22Rv1 (cell line): ENCODE data around the gene VIPR2.
"Not testable (repeated sequence)": the region's sequence is repeated elsewhere in the genome, so short reads cannot be mapped to it uniquely, and the experiment has no call there.

ENCODE experiments used
- H3K27ac ChIP-seq: fragments of 450-650 bp; 2 replicates; pipeline ENCODE4 v1.5.1; 2017
- CTCF ChIP-seq: fragments of 450-650 bp; IDR thresholded peaks from 2 replicates; pipeline ENCODE4 v1.5.1; 2017; ENCODE audit warnings: mild to moderate bottlenecking
- ZFX ChIP-seq: fragments of 450-650 bp; IDR thresholded peaks from 2 replicates; pipeline ENCODE4 v1.6.1; 2017; ENCODE audit warnings: antibody characterized with exemption, borderline replicate concordance

VIPR2 gene

GRCh38 chr7:159177284-159177953 lies 32.8 kb upstream of the VIPR2 start:
- H3K27ac ChIP-seq = no peak overlapping the region
- TF ChIP-seq CTCF (no peak), ZFX (no peak)

GRCh38 chr7:159175792-159176191 lies 31.1 kb upstream of the VIPR2 start:
- TF ChIP-seq ZFX (no peak), CTCF (no peak)
- no peak overlapping the region for H3K27ac ChIP-seq

- H3K27ac ChIP-seq = not testable (repeated sequence)
These were observed 30.4 kb upstream of the VIPR2 start for GRCh38 chr7:159175100-159175499.

- H3K27ac ChIP-seq = no peak overlapping the region
- no peak for TF ChIP-seq CTCF
- TF ChIP-seq ZFX = no peak
These were observed 27.7 kb upstream of the VIPR2 start for GRCh38 chr7:159172400-159172799.

- H3K27ac ChIP-seq = no peak overlapping the region
- TF ChIP-seq CTCF (no peak), ZFX (no peak)
These were observed 24.7 kb upstream of the VIPR2 start for GRCh38 chr7:159169391-159169790.

- H3K27ac ChIP-seq = no peak overlapping the region
- no peak for TF ChIP-seq CTCF
- no peak for TF ChIP-seq ZFX
These were observed 22.5 kb upstream of the VIPR2 start for GRCh38 chr7:159167139-159167538.

- H3K27ac ChIP-seq = no peak overlapping the region
- no peak for TF ChIP-seq ZFX
- no peak for TF ChIP-seq CTCF
These were observed 21.9 kb upstream of the VIPR2 start for GRCh38 chr7:159166530-159166929.

GRCh38 chr7:159165352-159165751 lies 20.7 kb upstream of the VIPR2 start:
- H3K27ac ChIP-seq = no peak overlapping the region
- TF ChIP-seq CTCF = no peak
- TF ChIP-seq ZFX = no peak

- not testable (repeated sequence) for H3K27ac ChIP-seq
These were observed 19.1 kb upstream of the VIPR2 start for GRCh38 chr7:159163703-159164301.

GRCh38 chr7:159162050-159162626 lies 17.5 kb upstream of the VIPR2 start:
- H3K27ac ChIP-seq = not testable (repeated sequence)
